Activated CD4-positive, alpha-beta memory T cell treated with anti-CD3 and anti-CD28 coated beads, Interleukin-2, amount 10 ng/mL, durations not matched to agents 7 days and 5 days (primary cell): ENCODE data around the gene NLRP7. TPM values are rescaled to one million over a fixed set of nuclear protein-coding genes. Genes with fewer than 3 reads are reported as not detected.
"Not testable (repeated sequence)": the region's sequence is repeated elsewhere in the genome, so short reads cannot be mapped to it uniquely, and the experiment has no call there.

Experiments used
- CTCF ChIA-PET: fragments of 350-600 bp; sonication (Branson Sonifier 250); formaldehyde crosslinking; loops from one replicate; lab custom pipeline; 2021; ENCODE audit warnings: antibody characterized with exemption, inconsistent platforms; lab: Charles Lee
- POLR2A ChIA-PET: fragments of 350-600 bp; sonication (Branson Sonifier 250); formaldehyde crosslinking; loops from one replicate; lab custom pipeline; 2021; ENCODE audit warnings: antibody characterized with exemption; lab: Charles Lee
- DNase-seq: peaks from one replicate; pipeline ENCODE4 v3.0.0-alpha.2; 2020
- H3K27ac Mint-ChIP-seq: one replicate; pipeline ENCODE4 v1.8.0; 2021; ENCODE audit warnings: mild to moderate bottlenecking, mixed read lengths
- H3K27me3 Mint-ChIP-seq: one replicate; pipeline ENCODE4 v1.8.0; 2021; ENCODE audit warnings: mixed read lengths
- H3K36me3 Mint-ChIP-seq: one replicate; pipeline ENCODE4 v1.8.0; 2021; ENCODE audit warnings: low read depth, mixed read lengths
- H3K4me1 Mint-ChIP-seq: one replicate; pipeline ENCODE4 v1.8.0; 2021; ENCODE audit warnings: mixed read lengths
- H3K4me3 Mint-ChIP-seq: one replicate; pipeline ENCODE4 v1.8.0; 2021; ENCODE audit warnings: mild to moderate bottlenecking, mixed read lengths
- H3K9me3 Mint-ChIP-seq: one replicate; pipeline ENCODE4 v1.8.0; 2021; ENCODE audit warnings: mixed read lengths
- total RNA-seq, 2 experiments: library from RNA; stranded (reverse); gene quantifications; one replicate each; pipeline ENCODE4 v1.2.3, GENCODE V29; 2021

NLRP7 gene
- total RNA-seq, result not detected

DNA sequence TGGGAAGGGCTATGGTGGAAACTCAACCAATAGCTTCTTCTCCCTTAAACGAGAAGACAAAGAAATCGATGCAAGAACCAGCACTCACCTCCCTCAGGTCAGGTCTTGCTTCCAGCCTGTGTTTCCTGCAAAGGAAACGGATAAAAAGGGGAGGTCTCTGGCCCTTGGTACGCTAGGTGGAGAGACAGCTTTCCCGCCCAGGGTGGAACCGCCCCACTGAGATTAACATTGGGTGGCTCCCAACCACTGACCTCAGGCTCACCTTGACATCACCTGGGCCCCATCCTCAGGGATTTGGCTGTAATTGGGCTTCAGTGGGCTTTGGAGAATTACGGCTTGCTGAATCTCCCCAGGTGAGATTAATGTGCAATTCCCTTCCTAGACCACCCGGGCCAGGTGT, at the start of gene NLRP7:
Gene NLRP7, minus strand, starts transcription at position 150 of the 400 bp plus-strand sequence.
- H3K27ac Mint-ChIP-seq, result no peak within 1 kb of the TSS
- no peaks in the 10 kb centered on the region for H3K36me3 Mint-ChIP-seq
- no peaks in the 10 kb centered on the region for H3K4me1 Mint-ChIP-seq
- no peak within 1 kb of the TSS for H3K4me3 Mint-ChIP-seq
- ChIA-PET CTCF (no interaction called here), POLR2A (no interaction called here)
- DNase-seq, result no peak
- no peaks in the 10 kb centered on the region for H3K9me3 Mint-ChIP-seq
- H3K27me3 Mint-ChIP-seq, result no peaks in the 10 kb centered on the region

DNA sequence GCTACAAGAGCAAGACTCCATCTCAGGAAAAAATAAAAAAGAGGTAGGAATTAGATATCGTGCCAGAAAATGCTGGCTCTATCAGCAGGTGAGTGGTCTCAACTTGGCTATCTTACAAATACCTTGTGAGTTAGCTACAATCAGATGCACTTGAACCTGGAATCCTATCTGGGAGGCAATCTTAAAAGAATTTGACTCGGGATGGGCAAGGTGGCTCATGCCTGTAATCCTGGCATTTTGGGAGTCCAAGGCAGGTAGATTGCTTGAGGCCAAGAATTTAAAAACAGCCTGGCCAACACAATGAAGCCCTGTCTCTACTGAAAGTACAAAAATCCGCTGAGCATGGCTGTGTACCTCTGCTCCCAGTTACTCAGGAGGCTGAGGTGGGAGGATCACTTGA, 48.2 kb upstream of the NLRP7 start:
- DNase-seq, result no peak
- Mint-ChIP-seq H3K4me3 (no peak overlapping the region), H3K36me3 (peaks cover 4% of the 10 kb centered on the region), H3K4me1 (no peaks in the 10 kb centered on the region), H3K9me3 (no peaks in the 10 kb centered on the region), H3K27me3 (no peaks in the 10 kb centered on the region), H3K27ac (no peak overlapping the region)
- POLR2A ChIA-PET, result no interaction called here
- CTCF ChIA-PET, result no interaction called here

DNA sequence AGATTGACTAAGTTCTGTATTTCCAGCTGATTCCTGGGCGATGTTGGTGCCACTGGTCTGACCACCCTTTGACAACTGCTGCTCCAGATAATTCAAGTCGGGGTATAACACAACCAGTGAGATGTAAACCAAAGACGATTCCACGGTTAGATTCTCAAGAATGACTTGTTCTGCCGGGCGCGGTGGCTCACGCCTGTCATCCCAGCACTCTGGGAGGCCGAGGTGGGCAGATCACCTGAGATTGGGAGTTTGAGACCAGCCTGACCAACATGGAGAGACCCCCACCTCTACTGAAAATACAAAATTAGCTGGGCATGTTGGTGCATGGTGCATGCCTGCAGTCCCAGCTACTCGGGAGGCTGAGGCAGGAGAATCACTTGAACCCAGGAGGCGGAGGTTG, 42.2 kb upstream of the NLRP7 start:
- H3K27me3 Mint-ChIP-seq, CTCF ChIA-PET, H3K27ac Mint-ChIP-seq, H3K4me3 Mint-ChIP-seq, POLR2A ChIA-PET, DNase-seq, H3K9me3 Mint-ChIP-seq, H3K4me1 Mint-ChIP-seq: not testable (repeated sequence)
- peaks cover 19% of the 10 kb centered on the region for H3K36me3 Mint-ChIP-seq

DNA sequence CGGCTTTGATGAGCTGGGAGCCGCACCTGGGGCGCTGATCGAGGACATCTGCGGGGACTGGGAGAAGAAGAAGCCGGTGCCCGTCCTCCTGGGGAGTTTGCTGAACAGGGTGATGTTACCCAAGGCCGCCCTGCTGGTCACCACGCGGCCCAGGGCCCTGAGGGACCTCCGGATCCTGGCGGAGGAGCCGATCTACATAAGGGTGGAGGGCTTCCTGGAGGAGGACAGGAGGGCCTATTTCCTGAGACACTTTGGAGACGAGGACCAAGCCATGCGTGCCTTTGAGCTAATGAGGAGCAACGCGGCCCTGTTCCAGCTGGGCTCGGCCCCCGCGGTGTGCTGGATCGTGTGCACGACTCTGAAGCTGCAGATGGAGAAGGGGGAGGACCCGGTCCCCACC, 35.2 kb upstream of the NLRP7 start:
- peaks cover 11% of the 10 kb centered on the region for H3K9me3 Mint-ChIP-seq
- POLR2A ChIA-PET, H3K27me3 Mint-ChIP-seq, H3K27ac Mint-ChIP-seq, CTCF ChIA-PET, H3K4me3 Mint-ChIP-seq, H3K4me1 Mint-ChIP-seq, DNase-seq: not testable (repeated sequence)
- H3K36me3 Mint-ChIP-seq, result peaks cover 14% of the 10 kb centered on the region

DNA sequence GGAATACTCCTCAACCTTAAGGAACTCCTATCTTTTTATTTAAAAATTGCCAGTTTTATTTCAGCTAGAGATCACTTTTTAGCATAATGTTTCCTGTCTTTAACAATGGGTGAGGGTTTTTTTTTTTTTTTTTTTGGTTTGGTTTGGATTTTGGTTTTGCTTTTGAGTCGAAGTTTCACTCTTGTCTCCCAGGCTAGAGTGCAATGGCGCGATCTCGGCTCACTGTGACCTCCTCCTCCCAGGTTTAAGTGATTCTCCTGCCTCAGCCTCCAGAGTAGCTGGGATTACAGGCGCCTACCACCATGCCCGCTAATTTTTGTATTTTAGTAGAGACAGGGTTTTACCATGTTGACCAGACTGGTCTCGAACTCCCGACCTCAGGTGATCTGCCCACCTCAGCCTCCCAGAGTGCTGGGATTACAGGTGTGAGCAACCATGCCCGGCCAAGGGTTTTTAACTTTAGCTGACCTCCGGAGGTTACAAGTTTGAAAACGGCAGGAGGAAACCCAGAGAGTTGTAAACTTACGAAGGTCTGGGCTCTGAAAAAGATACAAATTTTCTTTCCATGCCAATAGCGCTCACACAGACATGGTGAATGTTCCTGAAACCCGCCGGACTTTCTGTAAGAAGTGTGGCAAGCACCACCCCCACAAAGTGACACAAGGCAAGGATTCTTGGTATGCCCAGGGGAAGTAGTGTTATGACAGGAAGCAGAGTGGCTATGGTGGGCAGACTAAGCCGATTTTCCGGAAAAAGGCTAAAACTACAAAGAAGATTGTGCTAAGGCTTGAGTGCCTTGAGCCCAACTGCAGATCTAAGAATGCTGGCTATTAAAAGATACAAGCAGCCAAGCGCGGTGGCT, 26.1 kb upstream of the NLRP7 start:
- H3K9me3 Mint-ChIP-seq, POLR2A ChIA-PET, H3K27me3 Mint-ChIP-seq: not testable (repeated sequence)
- Mint-ChIP-seq H3K4me1 (peaks cover 20% of the 10 kb centered on the region), H3K27ac (peak overlapping the region; percentile 82), H3K4me3 (peak overlapping the region; percentile 41), H3K36me3 (peaks cover 14% of the 10 kb centered on the region)
- CTCF ChIA-PET, result interaction anchor here (0.7 to 1.6 kb wide), 3 partner anchors 14 to 760 kb away, joined by 3 read pairs; no protein-coding TSS in a partner anchor
- peak; percentile 22 for DNase-seq

DNA sequence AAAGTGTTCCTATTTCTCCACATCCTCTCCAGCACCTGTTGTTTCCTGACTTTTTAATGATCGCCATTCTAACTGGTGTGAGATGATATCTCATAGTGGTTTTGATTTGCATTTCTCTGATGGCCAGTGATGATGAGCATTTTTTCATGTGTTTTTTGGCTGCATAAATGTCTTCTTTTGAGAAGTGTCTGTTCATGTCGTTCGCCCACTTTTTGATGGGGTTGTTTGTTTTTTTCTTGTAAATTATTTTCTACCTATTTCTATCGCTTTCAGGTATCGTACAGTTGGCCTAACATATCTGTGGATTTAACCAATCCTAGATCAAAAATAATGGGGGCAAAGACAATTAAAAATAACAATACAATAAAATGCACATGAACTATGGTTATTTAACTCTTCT, 24.1 kb upstream of the NLRP7 start:
- POLR2A ChIA-PET, H3K27me3 Mint-ChIP-seq, H3K27ac Mint-ChIP-seq, H3K4me3 Mint-ChIP-seq, H3K9me3 Mint-ChIP-seq, CTCF ChIA-PET, DNase-seq, H3K36me3 Mint-ChIP-seq: not testable (repeated sequence)
- peaks cover 22% of the 10 kb centered on the region for H3K4me1 Mint-ChIP-seq

DNA sequence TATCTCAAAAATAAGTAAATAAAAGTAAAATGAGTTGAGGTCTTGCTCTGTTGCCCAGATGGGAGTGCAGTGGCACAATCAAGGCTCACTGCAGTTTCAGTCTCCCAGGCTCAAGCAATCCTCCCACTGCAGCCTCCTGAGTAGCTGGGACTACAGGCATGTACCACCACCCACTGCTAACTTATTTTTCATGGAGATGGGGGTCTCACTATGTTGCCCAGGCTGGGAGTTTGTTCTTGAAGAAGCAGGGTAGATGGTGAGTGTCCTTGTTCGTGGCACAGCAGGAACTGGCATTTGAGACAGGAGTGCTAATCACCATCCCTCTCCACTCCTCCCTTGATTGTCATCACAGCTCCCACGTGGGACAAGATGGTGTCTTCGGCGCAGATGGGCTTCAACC, 22.3 kb upstream of the NLRP7 start:
- DNase-seq, result no peak
- H3K4me1 Mint-ChIP-seq, result peaks cover 22% of the 10 kb centered on the region
- no peak overlapping the region for H3K27ac Mint-ChIP-seq
- H3K9me3 Mint-ChIP-seq, result peaks cover 6% of the 10 kb centered on the region
- no peaks in the 10 kb centered on the region for H3K27me3 Mint-ChIP-seq
- ChIA-PET POLR2A (no interaction called here), CTCF (interaction anchor here (0.6 to 0.7 kb wide), 2 partner anchors 15 to 78 kb away, joined by 3 read pairs; no protein-coding TSS in a partner anchor)
- H3K36me3 Mint-ChIP-seq, result peaks cover 9% of the 10 kb centered on the region
- H3K4me3 Mint-ChIP-seq, result no peak overlapping the region

DNA sequence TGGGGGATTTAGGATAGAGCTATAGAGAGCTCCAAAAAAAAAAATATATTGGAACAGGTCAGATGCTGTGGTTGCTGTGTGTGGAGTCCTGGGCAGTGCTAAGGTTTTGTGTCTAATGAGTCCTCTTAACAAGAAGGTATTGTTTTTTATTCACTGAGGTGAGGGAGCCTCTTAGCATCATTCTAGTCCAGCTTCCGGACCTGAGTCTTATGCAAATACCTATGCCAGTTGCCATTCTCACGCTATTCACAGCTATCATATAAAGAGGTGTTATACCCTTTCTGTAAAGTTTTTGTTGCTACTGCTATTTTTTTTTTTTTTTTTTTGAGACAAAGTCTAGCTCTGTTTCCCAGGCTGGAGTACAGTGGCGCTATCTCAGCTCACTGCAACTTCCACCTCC, 20.3 kb upstream of the NLRP7 start:
- POLR2A ChIA-PET, result no interaction called here
- Mint-ChIP-seq H3K4me3 (peak overlapping the region; percentile 2), H3K36me3 (peaks cover 7% of the 10 kb centered on the region), H3K9me3 (peaks cover 6% of the 10 kb centered on the region), H3K27ac (no peak overlapping the region), H3K4me1 (peaks cover 4% of the 10 kb centered on the region), H3K27me3 (no peaks in the 10 kb centered on the region)
- CTCF ChIA-PET, result interaction anchor here (0.6 to 0.9 kb wide), 2 partner anchors 90 to 372 kb away, joined by 3 read pairs; partner anchors contain the start of gene KMT5C
- no peak for DNase-seq

DNA sequence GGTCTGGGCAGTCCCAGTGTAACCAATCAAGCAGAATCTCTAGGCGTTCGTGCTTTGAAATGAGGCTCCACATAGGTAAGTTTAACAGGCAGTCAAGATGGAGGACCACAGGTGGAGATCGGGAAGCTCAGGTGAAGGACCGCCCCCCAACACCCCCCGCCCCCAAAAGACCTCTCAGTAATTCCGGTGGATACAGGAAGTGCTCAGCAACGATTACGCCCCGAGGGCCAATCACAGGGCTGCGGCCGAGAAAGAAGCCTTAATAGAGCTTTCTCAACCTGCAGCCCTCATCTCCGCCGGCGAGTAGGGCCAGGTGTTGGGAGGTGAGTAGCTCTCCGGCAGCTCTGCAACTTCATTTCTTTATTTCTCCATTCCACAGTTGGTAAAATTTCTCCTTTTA, 17.7 kb upstream of the NLRP7 start:
- H3K9me3 Mint-ChIP-seq, H3K4me3 Mint-ChIP-seq, H3K4me1 Mint-ChIP-seq, CTCF ChIA-PET, H3K36me3 Mint-ChIP-seq, POLR2A ChIA-PET, H3K27ac Mint-ChIP-seq, H3K27me3 Mint-ChIP-seq, DNase-seq: not testable (repeated sequence)

DNA sequence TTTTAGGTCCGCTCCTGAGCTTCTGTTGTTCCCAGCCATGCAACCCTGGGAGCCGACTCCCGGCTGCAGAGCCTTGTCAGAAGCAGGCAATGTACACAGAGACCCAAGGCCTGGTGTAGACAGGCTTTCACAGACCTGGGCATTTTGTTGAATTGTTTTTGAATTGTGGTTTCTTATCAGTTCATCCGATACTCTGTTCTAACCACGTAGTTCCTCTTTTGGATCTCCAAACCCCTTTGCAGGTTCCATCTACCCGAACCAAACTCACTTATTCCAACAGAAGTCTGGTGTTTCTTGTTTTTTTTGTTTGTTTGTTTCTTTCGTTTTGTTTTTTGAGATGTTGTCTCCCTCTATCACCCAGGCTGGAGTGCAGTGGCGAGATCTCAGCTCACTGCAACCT, 12.5 kb upstream of the NLRP7 start:
- no peak for DNase-seq
- H3K9me3 Mint-ChIP-seq, result no peaks in the 10 kb centered on the region
- H3K27me3 Mint-ChIP-seq, result no peaks in the 10 kb centered on the region
- no peaks in the 10 kb centered on the region for H3K36me3 Mint-ChIP-seq
- H3K4me3 Mint-ChIP-seq, result no peak overlapping the region
- H3K4me1 Mint-ChIP-seq, result peaks cover 12% of the 10 kb centered on the region
- ChIA-PET POLR2A (no interaction called here), CTCF (interaction anchor here (0.6 to 1.3 kb wide), 4 partner anchors 14 to 285 kb away, joined by 3 to 4 read pairs (median 3); no protein-coding TSS in a partner anchor)
- H3K27ac Mint-ChIP-seq, result peak overlapping the region; percentile 27

DNA sequence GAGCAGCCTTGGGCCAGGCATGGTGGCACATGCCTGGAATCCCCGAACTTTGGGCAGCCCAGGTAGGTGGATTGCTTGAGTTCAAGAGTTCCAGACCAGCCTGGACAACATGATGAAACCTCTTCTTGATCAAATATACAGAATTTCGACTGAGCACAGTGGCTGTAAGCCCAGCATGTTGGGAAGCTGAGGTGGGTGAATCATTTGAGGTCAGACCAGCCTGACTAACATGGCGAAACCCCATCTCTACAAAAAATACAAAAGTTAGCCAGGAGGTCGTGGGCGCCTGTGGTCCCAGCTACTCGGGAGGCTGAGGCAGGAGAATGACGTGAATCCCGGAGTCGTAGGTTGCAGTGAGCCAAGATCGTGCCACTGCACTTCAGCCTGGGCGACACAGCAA, 8.0 kb upstream of the NLRP7 start:
- H3K27ac Mint-ChIP-seq, result no peak overlapping the region
- H3K4me3 Mint-ChIP-seq, result no peak overlapping the region
- H3K4me1 Mint-ChIP-seq, result peaks cover 12% of the 10 kb centered on the region
- H3K9me3 Mint-ChIP-seq, result no peaks in the 10 kb centered on the region
- H3K36me3 Mint-ChIP-seq, result no peaks in the 10 kb centered on the region
- ChIA-PET CTCF (no interaction called here), POLR2A (no interaction called here)
- no peak for DNase-seq
- no peaks in the 10 kb centered on the region for H3K27me3 Mint-ChIP-seq

DNA sequence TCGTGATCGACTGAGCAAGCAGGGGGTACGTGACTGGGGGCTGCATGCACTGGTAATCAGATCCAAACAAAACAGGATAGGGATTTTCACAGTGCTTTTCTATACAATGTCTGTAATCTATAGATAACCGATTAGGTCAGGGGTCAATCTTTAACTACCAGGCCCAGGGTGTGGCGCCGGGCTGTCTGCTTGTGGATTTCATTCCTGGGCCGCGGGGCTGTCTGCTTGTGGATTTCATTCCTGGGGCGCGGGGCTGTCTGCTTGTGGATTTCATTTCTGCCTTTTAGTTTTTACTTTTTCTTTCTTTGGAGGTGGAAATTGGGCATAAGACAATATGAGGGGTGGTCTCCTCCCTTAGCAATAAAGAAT, 6.0 kb upstream of the NLRP7 start:
- CTCF ChIA-PET, H3K4me3 Mint-ChIP-seq, H3K27me3 Mint-ChIP-seq, H3K4me1 Mint-ChIP-seq, H3K36me3 Mint-ChIP-seq, POLR2A ChIA-PET, H3K27ac Mint-ChIP-seq, DNase-seq, H3K9me3 Mint-ChIP-seq: not testable (repeated sequence)

DNA sequence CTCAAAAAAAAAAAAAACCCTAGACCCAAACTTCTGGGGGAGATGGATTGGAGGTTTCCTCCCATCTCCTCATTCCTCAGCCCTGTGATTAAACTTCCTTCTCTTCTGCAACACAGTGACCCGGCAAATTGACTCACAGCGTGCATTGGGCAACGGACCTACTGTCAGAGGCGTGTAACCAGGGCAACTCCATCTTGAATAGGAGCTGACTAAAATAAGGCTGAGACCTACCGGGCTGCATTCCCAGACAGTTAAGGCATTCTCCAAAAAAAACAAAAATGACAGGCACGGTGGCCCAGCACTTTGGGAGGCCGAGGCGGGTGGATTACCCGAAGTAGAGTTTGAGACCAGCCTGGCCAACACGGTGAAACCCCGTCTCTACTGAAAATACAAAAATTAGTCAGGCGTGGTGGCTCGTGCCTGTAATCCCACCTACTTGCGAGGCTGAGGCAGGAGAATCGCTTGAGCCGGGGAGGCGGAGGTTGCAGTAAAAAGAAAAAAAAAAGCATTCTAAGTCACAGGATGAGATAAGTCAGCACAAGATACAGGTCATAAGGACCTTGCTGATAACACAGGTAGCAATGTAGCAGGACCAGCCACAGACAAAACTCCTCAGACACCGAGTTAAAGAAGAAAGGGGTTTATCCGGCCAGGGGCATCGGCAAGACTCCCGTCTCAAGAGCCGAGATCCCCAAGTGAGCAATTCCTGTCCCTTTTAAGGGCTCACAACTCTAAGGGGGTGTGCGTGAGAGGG, 5.4 kb upstream of the NLRP7 start:
- no peak for DNase-seq
- Mint-ChIP-seq H3K4me3 (no peak overlapping the region), H3K27ac (no peak overlapping the region), H3K36me3 (no peaks in the 10 kb centered on the region), H3K9me3 (no peaks in the 10 kb centered on the region), H3K4me1 (no peaks in the 10 kb centered on the region), H3K27me3 (no peaks in the 10 kb centered on the region)
- CTCF ChIA-PET, result no interaction called here
- POLR2A ChIA-PET, result no interaction called here
